Right lung (tissue), 10 donors: ENCODE results near the gene KRT83. TPM values are rescaled to one million over a fixed set of nuclear protein-coding genes. Genes with fewer than 3 reads are reported as not detected.
A peak's percentile ranks its signal among the peaks of the same experiment; 100 is the strongest.

Experiments used
- DNase-seq, 2 donors: peaks; one replicate each; pipeline ENCODE4 v3.0.0-alpha.2; 2013
- long read RNA-seq, 8 donors: transcript quantifications; one replicate each; lab custom pipeline, GENCODE V29; 2026
- polyA plus RNA-seq, 5 donors: library from polyadenylated mRNA; unstranded; fragments of 120-200 nt; gene quantifications; one replicate each; pipeline versions ENCODE4 v1.2.1 to v1.2.3, GENCODE V29; 2013; ENCODE audit warnings: inconsistent platforms in 1 of 5, low replicate concordance in 1 of 5; ENCODE audit not compliant: insufficient read length in 5 of 5, insufficient read depth in 1 of 5

The KRT83 gene
- not detected for polyA plus RNA-seq
- long read RNA-seq, donor 1 = 0 reads
- long read RNA-seq, donor 2 = 0 reads
- long read RNA-seq, donor 3 = 0 reads
- long read RNA-seq, donor 4 = 0 reads
- long read RNA-seq, donor 5 = 0 reads
- long read RNA-seq, donor 6 = 0 reads
- long read RNA-seq, donor 7 = 0 reads
- long read RNA-seq, donor 8 = 0 reads

GRCh38 chr12:52320784-52321400 is at the start of gene KRT83:
TSS of gene KRT83 (minus strand) at chr12:52321398. CDS start at chr12:52321335, 63 bp downstream.
- DNase-seq = no peak

GRCh38 chr12:52369809-52370208 is 48.6 kb upstream of the KRT83 start:
- no peak for DNase-seq

- no peak for DNase-seq
Observed at GRCh38 chr12:52369211-52369610, 48.0 kb upstream of the KRT83 start.

- DNase-seq = no peak
Observed at GRCh38 chr12:52368508-52368907, 47.3 kb upstream of the KRT83 start.

GRCh38 chr12:52367876-52368275 is 46.7 kb upstream of the KRT83 start:
- no peak for DNase-seq

GRCh38 chr12:52366738-52367485 is 45.7 kb upstream of the KRT83 start, which contains the start of gene KRT85:
TSS of gene KRT85 (minus strand) at chr12:52367481. CDS start at chr12:52367405, 76 bp downstream.
- DNase-seq = no peak

GRCh38 chr12:52364901-52365489 is 43.8 kb upstream of the KRT83 start:
- no peak for DNase-seq

GRCh38 chr12:52364061-52364460 is 42.9 kb upstream of the KRT83 start:
- no peak for DNase-seq

GRCh38 chr12:52363111-52363679 is 42.0 kb upstream of the KRT83 start:
- DNase-seq = no peak

- no peak for DNase-seq
Observed at GRCh38 chr12:52362118-52362726, 41.0 kb upstream of the KRT83 start.

- DNase-seq = no peak
Observed at GRCh38 chr12:52361553-52361952, 40.4 kb upstream of the KRT83 start.

GRCh38 chr12:52360663-52361271 is 39.6 kb upstream of the KRT83 start:
- no peak for DNase-seq

GRCh38 chr12:52360106-52360662 is 39.0 kb upstream of the KRT83 start:
- no peak for DNase-seq

GRCh38 chr12:52359621-52360061 is 38.4 kb upstream of the KRT83 start:
- DNase-seq = peak in 1 of 2 donors; percentile 68

GRCh38 chr12:52358575-52359350 is 37.6 kb upstream of the KRT83 start:
- DNase-seq = no peak

GRCh38 chr12:52356762-52357580 is 35.8 kb upstream of the KRT83 start:
- DNase-seq = no peak

- DNase-seq = no peak
Observed at GRCh38 chr12:52356031-52356761, 35.0 kb upstream of the KRT83 start.

- no peak for DNase-seq
Observed at GRCh38 chr12:52355176-52355575, 34.0 kb upstream of the KRT83 start.
